WTC11 (cell line): Measurements from ENCODE around the gene MUC4. TPM values are rescaled to one million over a fixed set of nuclear protein-coding genes. Genes with fewer than 3 reads are reported as not detected.

Source experiments
- ATAC-seq: fragments of 200-7000 bp; cut with Tn5 transposase; 2 replicates; pipeline ENCODE4 v1.10.0; 2021; ENCODE audit warnings: mild to moderate bottlenecking, moderate library complexity
- CTCF ChIA-PET: fragments of 300-600 bp; sonication (Branson Sonifier 250); formaldehyde crosslinking; loops from one replicate; lab custom pipeline; 2021; ENCODE audit warnings: antibody characterized with exemption; lab: Charles Lee
- POLR2A ChIA-PET: fragments of 350-600 bp; sonication (Branson Sonifier 250); formaldehyde crosslinking; loops from one replicate; lab custom pipeline; 2021; ENCODE audit warnings: antibody characterized with exemption; lab: Charles Lee
- DNase-seq: peaks from one replicate; pipeline ENCODE4 v3.0.0; 2021; ENCODE audit warnings: low spot score
- H3K27ac Mint-ChIP-seq: 2 replicates; pipeline ENCODE4 v1.8.0; 2021; ENCODE audit warnings: mixed read lengths
- H3K27me3 Mint-ChIP-seq: 2 replicates; pipeline ENCODE4 v1.8.0; 2021; ENCODE audit warnings: low read depth, mild to moderate bottlenecking, moderate library complexity, mixed read lengths
- H3K36me3 Mint-ChIP-seq: 2 replicates; pipeline ENCODE4 v1.8.0; 2021; ENCODE audit warnings: mixed read lengths
- H3K4me1 Mint-ChIP-seq: 2 replicates; pipeline ENCODE4 v1.8.0; 2022; ENCODE audit warnings: mixed read lengths
- H3K4me3 Mint-ChIP-seq: 2 replicates; pipeline ENCODE4 v1.8.0; 2021; ENCODE audit warnings: mild to moderate bottlenecking, moderate library complexity, mixed read lengths
- H3K9me3 Mint-ChIP-seq: 2 replicates; pipeline ENCODE4 v1.8.0; 2021; ENCODE audit warnings: mixed read lengths
- AFF4 ChIP-seq: sonication (generic); formaldehyde crosslinking; IDR thresholded peaks from 2 replicates; pipeline ENCODE4 v1.8.1; 2023; ENCODE audit warnings: mild to moderate bottlenecking, missing genetic modification reagents, borderline replicate concordance
- CDX4 ChIP-seq: fragments of 250-450 bp; sonication (Bioruptor Pico); IDR thresholded peaks from 2 replicates; pipeline ENCODE4 v1.9.0; 2021; ENCODE audit warnings: moderate library complexity, mild to moderate bottlenecking, inconsistent platforms, borderline replicate concordance
- E2F4 ChIP-seq: sonication (generic); formaldehyde crosslinking; IDR thresholded peaks from 2 replicates; pipeline ENCODE4 v1.8.1; 2022; ENCODE audit warnings: low read depth, mild to moderate bottlenecking, moderate library complexity, missing genetic modification reagents, borderline replicate concordance
- E2F5 ChIP-seq: sonication (generic); formaldehyde crosslinking; IDR thresholded peaks from 2 replicates; pipeline ENCODE4 v1.8.1; 2022; ENCODE audit warnings: mild to moderate bottlenecking, moderate library complexity, missing genetic modification reagents
- ELF4 ChIP-seq: sonication (generic); formaldehyde crosslinking; IDR thresholded peaks from 2 replicates; pipeline ENCODE4 v1.8.1; 2022; ENCODE audit warnings: low read depth, mild to moderate bottlenecking, moderate library complexity, missing genetic modification reagents
- FOXP1 ChIP-seq: sonication (generic); formaldehyde crosslinking; IDR thresholded peaks from 2 replicates; pipeline ENCODE4 v1.8.0; 2022; ENCODE audit warnings: missing genetic modification reagents, mild to moderate bottlenecking, moderate library complexity, borderline replicate concordance
- FOXP4 ChIP-seq: sonication (generic); formaldehyde crosslinking; IDR thresholded peaks from 2 replicates; pipeline ENCODE4 v1.8.0; 2022; ENCODE audit warnings: mild to moderate bottlenecking, missing genetic modification reagents
- GABPB1 ChIP-seq: sonication (generic); formaldehyde crosslinking; IDR thresholded peaks from 2 replicates; pipeline ENCODE4 v1.8.1; 2023; ENCODE audit warnings: mild to moderate bottlenecking, missing genetic modification reagents
- GTF2I ChIP-seq: fragments of 250-450 bp; sonication (Bioruptor Pico); conservative IDR thresholded peaks from 2 replicates; pipeline ENCODE4 v1.4.0; 2021; ENCODE audit warnings: mild to moderate bottlenecking
- IRF2 ChIP-seq: sonication (generic); formaldehyde crosslinking; IDR thresholded peaks from 2 replicates; pipeline ENCODE4 v1.8.0; 2022; ENCODE audit warnings: low read depth, missing genetic modification reagents, borderline replicate concordance
- MAX ChIP-seq: sonication (generic); formaldehyde crosslinking; IDR thresholded peaks from 2 replicates; pipeline ENCODE4 v1.8.0; 2022; ENCODE audit warnings: mild to moderate bottlenecking, missing genetic modification reagents
- MYBL2 ChIP-seq: sonication (generic); formaldehyde crosslinking; IDR thresholded peaks from 2 replicates; pipeline ENCODE4 v1.8.1; 2023; ENCODE audit warnings: mild to moderate bottlenecking, moderate library complexity, missing genetic modification reagents
- NFE2L1 ChIP-seq: sonication (generic); formaldehyde crosslinking; IDR thresholded peaks from 2 replicates; pipeline ENCODE4 v1.8.1; 2023; ENCODE audit warnings: missing genetic modification reagents
- NFYB ChIP-seq: sonication (generic); formaldehyde crosslinking; conservative IDR thresholded peaks from 2 replicates; pipeline ENCODE4 v1.8.0; 2022; ENCODE audit warnings: low read depth, missing genetic modification reagents
- SMAD4 ChIP-seq: sonication (generic); formaldehyde crosslinking; IDR thresholded peaks from 2 replicates; pipeline ENCODE4 v1.8.0; 2022; ENCODE audit warnings: mild to moderate bottlenecking, missing genetic modification reagents
- USF1 ChIP-seq: sonication (generic); formaldehyde crosslinking; IDR thresholded peaks from 2 replicates; pipeline ENCODE4 v1.8.0; 2022; ENCODE audit warnings: mild to moderate bottlenecking, missing genetic modification reagents
- ZBTB21 ChIP-seq: sonication (generic); formaldehyde crosslinking; IDR thresholded peaks from 2 replicates; pipeline ENCODE4 v1.8.1; 2023; ENCODE audit warnings: mild to moderate bottlenecking, missing genetic modification reagents, borderline replicate concordance
- ZMAT4 ChIP-seq: fragments of 250-450 bp; sonication (Bioruptor Pico); IDR thresholded peaks from 2 replicates; pipeline ENCODE4 v1.9.0; 2021; ENCODE audit warnings: mild to moderate bottlenecking
- total RNA-seq: library from RNA; stranded (reverse); gene quantifications from 3 replicates; pipeline ENCODE4 v1.2.3, GENCODE V29; 2021

The MUC4 gene
- total RNA-seq, 1 experiment from 2014 or later, result 2.1 TPM

- ATAC-seq (no peak), DNase-seq (no peak)
- H3K4me3 Mint-ChIP-seq, result no peak overlapping the region
- ChIA-PET POLR2A (no interaction called here), CTCF (interaction anchor here (0.7 to 1.5 kb wide), 3 partner anchors 11 to 151 kb away, joined by 3 to 4 read pairs (median 3); partner anchors contain the start of gene MUC20)
- no peaks in the 10 kb centered on the region for H3K36me3 Mint-ChIP-seq
- H3K27me3 Mint-ChIP-seq, result peaks cover 28% of the 10 kb centered on the region
- no peak overlapping the region for H3K27ac Mint-ChIP-seq
- peaks cover 18% of the 10 kb centered on the region for H3K9me3 Mint-ChIP-seq
- H3K4me1 Mint-ChIP-seq, result peaks cover 24% of the 10 kb centered on the region
- TF ChIP-seq ZBTB21 (CRISPR knock-in tag) (no peak), IRF2 (CRISPR knock-in tag) (no peak), GABPB1 (CRISPR knock-in tag) (no peak), SMAD4 (no peak), AFF4 (CRISPR knock-in tag) (no peak), FOXP1 (CRISPR knock-in tag) (no peak), ELF4 (no peak), E2F4 (CRISPR knock-in tag) (no peak), ZMAT4 (no peak), MAX (CRISPR knock-in tag) (no peak), NFE2L1 (CRISPR knock-in tag) (no peak), NFYB (no peak), E2F5 (no peak), USF1 (no peak), GTF2I (no peak), MYBL2 (CRISPR knock-in tag) (no peak), CDX4 (CRISPR knock-in tag) (no peak), FOXP4 (CRISPR knock-in tag) (no peak)
Measured at GRCh38 chr3:195708626-195709481, 102.9 kb downstream of the MUC4 start.
